NCI-H526 treated with DMSO at 0.1 percent for 48 hours (cell line): ENCODE measurements around the gene REXO5.
A peak's percentile ranks its signal among the peaks of the same experiment; 100 is the strongest.
"Not testable (repeated sequence)": the region's sequence is repeated elsewhere in the genome, so short reads cannot be mapped to it uniquely, and the experiment has no call there.

ENCODE experiments used
- DNase-seq: peaks from one replicate; lab custom pipeline; 2025; lab: John Stamatoyannopoulos, UW

The REXO5 gene

GRCh38 chr16:20849589-20850390, 43.5 kb downstream of the REXO5 start:
- DNase-seq = peak; percentile 13

- no peak for DNase-seq
Observed at GRCh38 chr16:20850981-20851380, 44.7 kb downstream of the REXO5 start.

- no peak for DNase-seq
Observed at GRCh38 chr16:20851601-20852000, 45.3 kb downstream of the REXO5 start.

- no peak for DNase-seq
Observed at GRCh38 chr16:20853143-20853542, 46.8 kb downstream of the REXO5 start.

GRCh38 chr16:20853981-20854620, 47.8 kb downstream of the REXO5 start:
- DNase-seq = no peak

GRCh38 chr16:20854963-20855362, 48.6 kb downstream of the REXO5 start:
- DNase-seq = no peak

- no peak for DNase-seq
Observed at GRCh38 chr16:20857281-20857680, 51.0 kb downstream of the REXO5 start.

- DNase-seq = no peak
Observed at GRCh38 chr16:20859229-20859628, 52.9 kb downstream of the REXO5 start.

- no peak for DNase-seq
Observed at GRCh38 chr16:20859699-20860098, 53.4 kb downstream of the REXO5 start.

- DNase-seq = no peak
Observed at GRCh38 chr16:20860361-20860760, 54.0 kb downstream of the REXO5 start.

GRCh38 chr16:20860995-20861394, 54.7 kb downstream of the REXO5 start:
- DNase-seq = not testable (repeated sequence)

- no peak for DNase-seq
Observed at GRCh38 chr16:20862162-20862960, 56.0 kb downstream of the REXO5 start.

GRCh38 chr16:20864376-20864775, 58.0 kb downstream of the REXO5 start:
- not testable (repeated sequence) for DNase-seq

- no peak for DNase-seq
Observed at GRCh38 chr16:20865420-20866131, 59.2 kb downstream of the REXO5 start.

- DNase-seq = no peak
Observed at GRCh38 chr16:20866145-20866772, 59.9 kb downstream of the REXO5 start.

- no peak for DNase-seq
Observed at GRCh38 chr16:20866801-20867200, 60.5 kb downstream of the REXO5 start.

GRCh38 chr16:20867585-20867984, 61.3 kb downstream of the REXO5 start:
- no peak for DNase-seq

- DNase-seq = no peak
Observed at GRCh38 chr16:20868890-20869289, 62.6 kb downstream of the REXO5 start.

GRCh38 chr16:20870122-20870820, 63.9 kb downstream of the REXO5 start:
- no peak for DNase-seq

- no peak for DNase-seq
Observed at GRCh38 chr16:20871258-20871657, 64.9 kb downstream of the REXO5 start.
